GM08714 (cell line): ENCODE results near the gene BCL11B.

Experiments
- H3K4me3 ChIP-seq: fragments of 200-500 bp; sonication (Bioruptor generic); 2 replicates; pipeline ENCODE4 v1.5.1; 2014; ENCODE audit warnings: mild to moderate bottlenecking, low read length, inconsistent platforms
- ZNF274 ChIP-seq: IDR thresholded peaks from 2 replicates; pipeline ENCODE4 v1.6.1; 2012; ENCODE audit warnings: mild to moderate bottlenecking, low read depth, low read length

The BCL11B gene

DNA sequence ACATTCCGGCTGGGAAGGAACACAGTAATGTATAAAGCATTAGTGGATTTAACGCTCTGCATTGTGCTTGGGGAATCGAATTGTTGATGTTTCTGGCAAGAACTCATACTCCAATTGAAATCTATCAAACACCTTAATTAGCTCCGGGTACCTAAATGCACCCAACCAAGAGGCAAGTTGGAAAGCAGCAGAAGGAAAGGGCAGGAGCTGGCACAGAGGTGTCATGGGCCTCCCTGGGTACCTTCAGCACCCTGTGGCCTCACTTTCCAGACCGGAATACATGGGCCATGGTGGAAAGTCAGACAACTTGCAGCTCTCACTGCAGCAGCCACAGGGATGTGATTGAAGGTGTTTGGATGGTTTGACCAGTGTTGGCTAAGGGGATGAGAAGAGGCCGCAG is 6.8 kb upstream of the BCL11B start:
- H3K4me3 ChIP-seq: no peak overlapping the region
- no peak for TF ChIP-seq ZNF274

DNA sequence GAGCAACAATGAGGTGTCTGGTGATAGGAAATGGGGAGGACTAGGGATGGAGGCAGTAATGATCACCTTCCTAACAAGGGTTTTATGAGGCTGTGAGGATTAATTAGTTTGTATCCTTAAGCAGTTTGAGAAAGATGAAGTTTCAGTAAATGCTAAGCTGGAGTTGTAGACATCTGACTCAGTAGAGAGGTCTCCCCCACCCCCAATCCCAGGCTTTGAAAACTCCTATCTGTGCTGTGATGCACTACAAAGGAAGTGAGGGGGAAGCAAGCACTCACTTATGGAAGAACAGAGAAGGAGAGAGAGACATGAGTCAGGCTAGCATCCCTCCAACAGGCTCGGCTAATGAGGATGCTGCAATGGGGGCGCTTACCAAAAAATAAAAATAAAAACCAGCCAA is 5.5 kb upstream of the BCL11B start:
- TF ChIP-seq ZNF274: no peak
- H3K4me3 ChIP-seq: no peak overlapping the region

DNA sequence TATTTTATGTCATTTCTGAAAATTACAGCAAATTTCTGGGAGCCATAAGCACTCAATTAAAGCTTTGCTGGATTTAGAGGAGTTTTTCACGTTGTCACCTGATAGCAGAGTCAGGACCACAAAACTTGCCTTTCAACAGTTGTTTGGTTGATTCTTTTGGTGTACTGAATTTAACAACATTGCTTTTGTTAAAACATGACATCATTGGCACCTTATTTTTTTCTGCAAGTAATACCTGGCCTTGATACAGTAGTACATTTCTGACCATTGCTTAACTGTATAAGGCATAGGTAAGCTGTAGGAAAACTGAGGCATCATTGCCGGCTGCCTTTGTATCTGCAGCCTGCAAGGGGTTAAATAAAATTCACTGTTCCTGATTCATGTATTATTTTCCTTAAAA is 4.5 kb upstream of the BCL11B start:
- H3K4me3 ChIP-seq: no peak overlapping the region
- TF ChIP-seq ZNF274: no peak

DNA sequence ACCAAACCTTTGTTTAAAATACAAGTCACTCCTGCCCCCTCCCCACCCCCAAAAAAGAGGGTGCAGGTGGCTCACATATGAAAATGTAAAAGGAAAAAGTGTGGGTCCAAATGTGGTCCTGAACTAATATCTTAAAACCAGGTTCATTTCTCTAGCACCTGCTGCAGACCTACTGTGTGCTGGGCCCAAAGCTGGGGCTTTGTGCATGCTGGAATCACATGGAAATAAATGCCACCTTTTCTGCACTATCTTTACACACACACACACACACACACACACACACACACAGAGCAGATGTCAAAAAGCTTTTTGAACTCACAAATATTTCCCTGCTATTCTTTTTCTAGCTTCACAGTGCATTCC is 3.2 kb upstream of the BCL11B start:
- H3K4me3 ChIP-seq: no peak overlapping the region
- TF ChIP-seq ZNF274: no peak

- no peak for TF ChIP-seq ZNF274
- H3K4me3 ChIP-seq: peak overlapping the region; percentile 33; the same call in 1 of the 2 replicates
Measured at GRCh38 chr14:99274346-99275221, 2.6 kb upstream of the BCL11B start.

DNA sequence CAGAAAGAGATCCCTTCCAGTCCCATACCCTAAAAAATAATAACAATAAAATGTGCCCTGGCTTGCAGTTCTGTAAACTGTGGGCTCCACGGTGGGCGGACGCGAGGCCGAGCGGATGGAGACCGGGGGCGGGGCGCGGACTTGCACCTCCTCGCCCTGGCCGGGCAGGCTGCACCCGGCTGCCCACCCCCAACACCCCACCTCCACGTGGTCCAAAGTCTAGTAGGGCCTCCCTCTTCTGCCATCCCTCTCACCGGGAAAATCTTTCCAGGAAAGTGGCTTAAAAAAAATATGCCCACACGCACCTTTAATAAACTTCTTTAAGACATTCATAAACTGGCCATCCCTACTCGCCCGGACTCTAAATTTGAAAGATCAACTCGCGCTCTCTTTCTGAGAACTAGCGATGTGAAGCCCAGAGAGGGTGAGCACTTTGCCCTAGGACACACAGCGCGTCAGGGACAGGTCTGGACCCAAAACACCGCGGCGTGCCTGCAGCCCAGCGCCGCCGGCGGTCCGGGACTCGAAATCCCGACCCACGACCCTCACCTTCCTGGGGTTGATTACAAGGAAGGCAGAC is 1.9 kb upstream of the BCL11B start:
- TF ChIP-seq ZNF274: no peak
- peak overlapping the region; percentile 33; the same call in 1 of the 2 replicates for H3K4me3 ChIP-seq

- no peak overlapping the region for H3K4me3 ChIP-seq
Measured at GRCh38 chr14:99272899-99273765, 1.1 kb upstream of the BCL11B start.

DNA sequence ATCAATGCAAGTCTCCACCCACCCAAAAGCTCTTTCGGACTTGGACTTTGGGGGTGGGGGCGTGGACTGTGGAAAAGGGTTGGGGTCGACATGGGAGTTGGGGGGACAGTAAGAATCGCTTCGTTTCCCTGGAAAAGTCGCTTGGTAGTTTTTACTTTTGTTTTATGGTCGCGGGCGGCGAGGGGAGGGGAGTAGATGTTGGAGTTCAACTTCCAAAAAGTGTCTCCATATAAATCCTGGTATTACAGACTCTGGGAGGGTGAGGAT is 568 bp upstream of the BCL11B start:
- peak overlapping the region; percentile 87; the same call in 1 of the 2 replicates for H3K4me3 ChIP-seq
- TF ChIP-seq ZNF274: no peak

More at GRCh38 chr14:99272899-99273765, 1.1 kb upstream of the BCL11B start:
- TF ChIP-seq ZNF274: no peak

GRCh38 chr14:99271221-99271941 is 616 bp downstream of the BCL11B start:
- no peak for TF ChIP-seq ZNF274
- peak overlapping the region; percentile 87 for H3K4me3 ChIP-seq

- peak overlapping the region; percentile 50 for H3K4me3 ChIP-seq
- no peak for TF ChIP-seq ZNF274
Measured at GRCh38 chr14:99270458-99271220, 1.4 kb downstream of the BCL11B start.

DNA sequence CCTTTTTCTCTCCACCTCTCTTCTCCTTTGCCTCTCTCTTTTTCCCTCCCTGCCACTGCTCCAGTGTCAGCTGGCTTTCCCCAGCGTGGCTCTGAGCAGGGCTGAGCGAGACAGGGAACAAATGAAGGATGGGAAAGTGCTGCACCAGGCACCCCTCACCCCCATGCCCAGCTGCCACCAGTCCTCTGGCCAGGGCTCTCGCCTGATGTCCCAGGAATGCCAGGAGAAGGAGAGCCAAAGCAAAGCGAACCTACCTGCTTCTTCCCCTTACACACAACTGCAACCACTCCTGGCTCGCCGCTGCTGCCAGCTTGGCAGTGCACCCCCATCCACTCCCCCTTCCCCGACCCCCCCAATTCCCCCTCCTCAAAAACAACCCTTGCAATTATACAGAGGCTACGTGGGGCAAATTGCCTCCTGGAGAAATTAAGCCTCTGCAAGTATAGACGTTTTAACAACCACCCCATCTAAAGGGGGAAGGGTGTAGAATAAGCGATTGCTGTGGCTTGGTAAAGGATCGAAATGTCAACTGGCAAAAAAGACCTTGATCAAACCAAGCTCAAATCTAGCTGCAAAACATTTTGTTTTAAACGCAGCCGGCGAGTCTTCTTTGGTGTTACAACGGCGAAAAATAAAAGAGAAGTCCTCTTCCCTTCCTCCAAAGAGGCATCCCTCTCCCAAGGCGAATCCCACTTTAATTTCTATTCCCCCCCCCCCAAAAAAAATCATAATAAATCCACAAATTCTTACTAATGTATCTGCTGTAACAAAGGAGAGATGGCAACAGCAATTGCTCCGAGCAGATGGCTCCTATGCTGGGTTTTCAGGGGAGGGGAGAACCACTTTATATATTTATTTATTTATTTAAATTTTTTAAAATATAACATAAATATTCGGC is 2.9 kb downstream of the BCL11B start:
- TF ChIP-seq ZNF274: no peak
- no peak overlapping the region for H3K4me3 ChIP-seq
